Measurements from ENCODE around the gene RBM19.

GRCh38 chr12:113988064-113988451, 21.9 kb upstream of the RBM19 start:
- no peak for TF ChIP-seq CTCF (IDR thresholded peaks at IDR 0.05)
- TF ChIP-seq POLR2A (IDR thresholded peaks at IDR 0.05), result no peak

All from lower leg skin (tissue), 3 donors.